ENCODE measurements around the gene SRC.

DNA sequence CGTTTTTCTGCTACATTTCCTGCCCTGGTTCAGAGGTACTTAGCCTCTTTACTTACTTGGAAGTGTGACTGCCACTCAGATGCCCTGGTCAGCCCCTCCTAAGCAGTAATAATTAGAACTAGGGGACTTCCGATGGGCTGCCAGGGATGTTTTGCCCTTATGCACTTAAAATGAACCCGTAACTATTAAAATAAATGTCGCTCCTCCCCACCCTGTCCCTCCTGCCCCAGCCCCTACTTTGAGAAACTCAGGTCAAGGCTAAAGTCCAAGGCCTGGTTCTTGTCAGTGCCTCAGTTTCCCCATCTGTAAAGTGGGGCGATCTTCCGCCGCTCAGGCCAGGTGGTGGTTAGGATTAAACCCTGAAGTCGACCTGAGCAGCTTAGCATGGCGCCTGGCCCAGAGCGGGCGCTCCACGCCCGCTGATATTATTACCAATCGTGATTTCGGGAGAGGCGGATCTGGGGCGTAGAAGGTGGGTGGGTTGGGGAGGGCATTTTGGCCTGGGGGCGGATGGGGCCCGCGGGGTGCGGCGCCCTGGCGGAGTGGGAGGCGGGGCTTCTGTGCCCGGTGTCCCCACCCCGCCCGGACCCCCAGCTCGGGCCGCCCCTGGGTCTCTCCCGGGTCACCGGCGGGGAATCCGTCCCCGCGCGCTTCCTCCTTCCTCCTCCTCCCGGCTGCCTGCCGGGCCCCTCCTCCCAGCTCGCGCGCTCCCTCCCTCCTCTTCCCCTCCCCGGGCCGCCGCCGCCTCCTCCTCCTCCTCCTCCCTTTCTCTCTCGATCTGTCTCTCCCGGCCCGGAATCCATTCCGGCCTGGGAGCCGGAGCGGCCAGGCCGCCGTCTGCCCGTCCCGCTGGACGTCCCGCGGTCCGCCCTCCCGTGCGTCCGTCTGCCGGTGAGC is at the start of gene SRC:
- TF ChIP-seq POLR2A (IDR thresholded peaks at IDR 0.05), result peak in 1 of 2 donors; percentile 66
- TF ChIP-seq, protein P1, sequence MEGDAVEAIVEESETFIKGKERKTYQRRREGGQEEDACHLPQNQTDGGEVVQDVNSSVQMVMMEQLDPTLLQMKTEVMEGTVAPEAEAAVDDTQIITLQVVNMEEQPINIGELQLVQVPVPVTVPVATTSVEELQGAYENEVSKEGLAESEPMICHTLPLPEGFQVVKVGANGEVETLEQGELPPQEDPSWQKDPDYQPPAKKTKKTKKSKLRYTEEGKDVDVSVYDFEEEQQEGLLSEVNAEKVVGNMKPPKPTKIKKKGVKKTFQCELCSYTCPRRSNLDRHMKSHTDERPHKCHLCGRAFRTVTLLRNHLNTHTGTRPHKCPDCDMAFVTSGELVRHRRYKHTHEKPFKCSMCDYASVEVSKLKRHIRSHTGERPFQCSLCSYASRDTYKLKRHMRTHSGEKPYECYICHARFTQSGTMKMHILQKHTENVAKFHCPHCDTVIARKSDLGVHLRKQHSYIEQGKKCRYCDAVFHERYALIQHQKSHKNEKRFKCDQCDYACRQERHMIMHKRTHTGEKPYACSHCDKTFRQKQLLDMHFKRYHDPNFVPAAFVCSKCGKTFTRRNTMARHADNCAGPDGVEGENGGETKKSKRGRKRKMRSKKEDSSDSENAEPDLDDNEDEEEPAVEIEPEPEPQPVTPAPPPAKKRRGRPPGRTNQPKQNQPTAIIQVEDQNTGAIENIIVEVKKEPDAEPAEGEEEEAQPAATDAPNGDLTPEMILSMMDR (IDR thresholded peaks at IDR 0.05), result no peak

Data from thyroid gland (tissue), 4 donors.